HG03064 (cell line): ENCODE data around the gene DENND6B.

Source experiments
- ATAC-seq: cut with Tn5 transposase; IDR thresholded peaks from one replicate; pipeline ENCODE4 v1.9.1; 2021; ENCODE audit warnings: low read depth; ENCODE audit not compliant: unreplicated experiment

The DENND6B gene

DNA sequence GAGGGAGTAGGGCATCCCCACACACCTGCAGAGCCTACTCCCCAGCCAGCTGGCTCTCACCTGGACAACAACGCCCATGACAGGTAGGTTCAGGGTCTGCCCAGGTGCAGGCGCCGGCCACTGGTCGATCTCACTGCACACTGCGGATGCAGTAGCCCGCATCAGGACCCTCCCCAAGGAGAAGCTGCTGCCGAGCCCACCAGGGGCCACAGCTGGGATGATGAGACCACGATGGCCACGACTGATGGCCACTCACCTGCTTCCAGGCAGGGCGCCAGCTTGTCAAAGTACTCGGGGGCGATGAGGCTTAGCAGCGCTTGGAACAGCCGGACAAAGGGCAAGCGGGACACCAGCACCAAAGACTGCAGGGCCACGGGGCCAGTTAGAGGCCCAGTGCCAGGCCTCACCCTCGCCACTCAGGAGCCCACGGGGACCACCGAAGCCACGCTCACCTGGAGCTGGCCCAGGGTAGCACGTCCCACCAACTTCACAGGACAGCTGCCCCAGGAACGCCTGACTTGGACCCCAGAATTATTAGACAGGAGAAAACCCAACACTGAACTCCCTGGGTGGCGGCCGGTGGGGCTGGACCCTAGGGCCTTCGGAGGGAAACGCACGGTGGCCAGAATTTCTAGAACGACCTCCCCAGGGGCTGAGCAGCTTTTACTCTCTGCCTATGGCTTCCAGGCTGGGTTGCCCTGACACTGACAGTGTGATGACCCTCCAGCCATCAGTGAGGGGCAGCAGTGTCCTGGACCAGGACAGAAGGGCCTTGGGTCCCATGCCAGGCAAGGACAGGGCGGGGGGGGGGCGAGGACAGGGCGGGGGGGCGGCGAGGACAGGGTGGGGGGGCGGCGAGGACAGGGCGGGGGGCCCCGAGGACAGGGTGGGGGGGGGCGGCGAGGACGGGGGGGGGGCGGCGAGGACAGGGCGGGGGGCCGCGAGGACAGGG lies 10.4 kb downstream of the DENND6B start:
- ATAC-seq, result no peak

DNA sequence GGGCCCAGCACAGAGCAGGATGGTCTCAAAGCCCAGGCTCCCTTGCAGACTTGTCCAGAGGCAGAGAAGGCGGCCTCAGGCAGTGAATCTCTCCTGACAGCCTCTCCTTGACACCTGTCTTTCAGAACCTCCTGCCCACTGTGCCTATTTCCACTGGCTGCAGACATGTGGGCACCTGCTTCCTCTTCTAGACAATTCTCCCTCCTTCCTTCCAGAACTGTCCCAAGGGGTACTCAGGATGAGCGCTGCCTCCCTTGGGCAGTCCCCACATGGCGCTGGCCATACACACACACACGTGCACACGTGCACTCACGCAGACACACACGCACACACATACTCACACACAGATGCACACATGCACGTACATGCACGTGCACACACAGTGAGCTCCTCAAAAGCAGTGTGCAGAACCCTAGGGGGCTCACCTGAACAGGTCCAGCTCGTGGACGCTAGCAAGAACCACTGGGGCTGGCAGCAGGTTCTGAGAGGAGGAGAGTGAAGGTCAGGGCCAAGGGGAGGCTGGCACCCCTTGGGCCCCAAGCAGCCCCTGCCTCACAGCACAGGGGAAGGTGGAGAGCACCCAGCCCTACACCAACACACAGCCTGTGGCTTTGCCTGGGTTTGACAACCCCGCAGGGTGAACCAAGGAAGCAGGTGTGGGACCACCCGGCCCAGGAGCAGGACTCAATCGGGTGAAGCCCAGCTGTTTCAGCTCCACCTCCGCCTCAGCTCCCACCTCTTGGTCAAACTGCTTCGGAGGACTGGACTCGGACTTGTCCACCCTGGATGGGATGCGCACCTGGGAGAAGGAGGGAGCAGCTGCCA lies 11.3 kb downstream of the DENND6B start:
- no peak for ATAC-seq

DNA sequence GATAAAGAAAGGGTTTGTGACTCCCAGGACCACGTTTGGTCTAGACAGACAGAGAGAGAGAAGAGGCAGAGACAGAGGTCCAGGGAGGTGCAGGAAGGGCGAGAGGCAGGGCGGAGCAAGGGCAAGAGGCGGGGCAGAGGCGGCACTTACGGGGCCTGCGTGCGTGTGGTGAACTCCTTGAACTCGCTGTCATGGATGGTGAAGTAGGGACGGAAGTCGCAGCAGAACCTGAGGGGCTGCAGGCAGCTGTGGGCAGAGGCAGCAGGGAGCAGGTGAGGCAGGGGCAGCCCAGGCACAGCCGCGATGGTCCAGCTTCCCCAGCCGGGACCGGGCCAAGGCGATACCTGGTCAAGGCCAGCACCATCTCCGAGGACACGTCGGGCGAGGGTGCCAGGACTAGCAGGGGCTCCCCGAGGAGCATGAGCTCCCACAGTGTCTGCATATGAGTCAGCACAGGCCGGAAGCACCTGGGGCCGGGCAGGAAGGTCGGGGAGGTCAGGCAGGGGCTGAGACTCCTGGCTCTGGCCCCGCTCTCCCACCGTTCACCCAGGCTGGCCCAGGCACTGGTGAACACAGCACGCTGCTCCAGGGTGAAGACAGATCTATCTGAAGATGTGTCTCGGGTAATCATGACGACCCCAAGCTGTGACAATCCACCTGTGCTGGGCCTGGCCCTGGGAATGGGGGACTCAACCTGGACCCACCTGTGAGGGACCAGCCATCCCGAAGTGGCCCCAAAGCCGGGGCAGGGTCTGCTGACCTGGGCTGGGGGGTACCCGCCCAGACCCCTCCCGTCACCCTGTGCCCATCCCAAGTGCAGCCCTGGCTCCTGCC lies 12.1 kb downstream of the DENND6B start:
- peak; percentile 59 for ATAC-seq

DNA sequence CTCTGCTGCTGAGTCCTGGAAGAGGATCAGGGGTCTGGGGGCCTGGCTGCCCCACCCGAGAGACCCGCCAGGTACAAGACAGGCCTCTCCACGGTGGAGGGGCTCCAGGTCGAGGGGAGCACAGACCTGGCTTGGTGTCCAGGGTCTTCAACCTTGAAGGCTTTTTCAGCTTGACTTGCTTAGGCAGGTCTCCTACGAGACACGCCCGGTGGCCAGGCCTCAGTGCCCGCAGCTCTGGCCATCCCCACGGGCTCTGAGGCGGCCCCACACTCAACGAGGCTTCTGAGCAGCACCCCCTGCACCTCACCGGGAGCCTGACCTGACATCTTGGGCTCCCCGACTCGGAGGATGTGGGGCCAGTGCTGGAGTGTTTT lies 12.7 kb downstream of the DENND6B start:
- ATAC-seq, result peak; percentile 3

DNA sequence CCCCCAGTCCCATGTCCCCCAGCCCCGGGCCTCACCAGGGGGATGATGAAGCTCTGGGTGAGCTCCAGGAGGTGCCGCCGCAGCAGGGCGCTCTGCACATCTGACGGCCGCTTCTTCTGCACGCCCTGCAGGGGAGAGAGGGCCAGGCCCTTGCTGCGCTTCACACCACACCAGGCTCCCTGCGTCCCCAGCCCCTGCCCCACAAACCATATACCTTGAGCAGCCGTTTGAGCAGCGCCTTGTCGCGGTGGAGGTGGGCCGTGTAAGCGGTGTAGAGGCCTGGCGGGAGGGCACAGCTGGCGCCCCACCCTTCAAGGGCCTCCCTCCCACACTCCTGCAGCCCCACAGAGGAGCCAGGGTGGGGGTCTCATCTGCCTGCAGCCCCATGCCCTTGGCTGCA lies 13.2 kb downstream of the DENND6B start:
- ATAC-seq, result no peak

DNA sequence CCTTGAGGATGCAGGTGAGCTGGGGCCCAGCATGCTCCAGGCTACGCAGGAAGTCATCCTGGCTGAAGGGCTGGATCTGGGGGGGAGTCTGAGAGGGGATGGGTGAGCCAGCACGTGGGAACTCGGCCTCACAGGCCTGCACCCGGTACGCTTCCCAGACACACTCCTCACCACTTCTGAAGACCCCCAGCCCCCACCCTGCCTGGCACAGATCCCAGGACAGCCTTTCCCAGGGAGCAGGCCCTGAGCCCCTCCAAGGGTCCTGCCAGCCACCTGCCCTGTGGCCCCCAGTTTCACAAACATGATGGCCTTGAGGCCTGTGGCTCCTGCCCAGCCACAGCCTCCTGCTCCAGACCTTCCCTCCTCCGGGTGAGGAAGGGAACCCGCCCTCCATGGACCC lies 13.8 kb downstream of the DENND6B start:
- ATAC-seq, result no peak

DNA sequence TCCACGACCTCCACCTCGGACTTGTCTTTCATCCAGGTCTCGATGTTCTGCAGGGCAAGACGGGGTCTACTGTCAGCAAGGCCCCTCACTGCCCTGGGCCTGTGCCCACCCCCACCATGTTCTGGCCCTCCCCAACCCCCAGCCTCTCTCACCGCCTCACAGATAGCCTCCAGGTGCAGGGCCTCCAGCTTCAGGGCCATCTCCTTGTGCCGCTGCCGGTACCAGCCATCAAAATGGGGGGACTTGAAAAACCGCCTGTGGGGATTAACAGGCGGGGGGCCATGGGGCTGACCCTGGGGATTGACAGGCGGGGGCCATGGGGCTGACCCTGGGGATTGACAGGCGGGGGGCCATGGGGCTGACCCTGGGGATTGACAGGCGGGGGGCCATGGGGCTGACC lies 14.4 kb downstream of the DENND6B start:
- no peak for ATAC-seq

DNA sequence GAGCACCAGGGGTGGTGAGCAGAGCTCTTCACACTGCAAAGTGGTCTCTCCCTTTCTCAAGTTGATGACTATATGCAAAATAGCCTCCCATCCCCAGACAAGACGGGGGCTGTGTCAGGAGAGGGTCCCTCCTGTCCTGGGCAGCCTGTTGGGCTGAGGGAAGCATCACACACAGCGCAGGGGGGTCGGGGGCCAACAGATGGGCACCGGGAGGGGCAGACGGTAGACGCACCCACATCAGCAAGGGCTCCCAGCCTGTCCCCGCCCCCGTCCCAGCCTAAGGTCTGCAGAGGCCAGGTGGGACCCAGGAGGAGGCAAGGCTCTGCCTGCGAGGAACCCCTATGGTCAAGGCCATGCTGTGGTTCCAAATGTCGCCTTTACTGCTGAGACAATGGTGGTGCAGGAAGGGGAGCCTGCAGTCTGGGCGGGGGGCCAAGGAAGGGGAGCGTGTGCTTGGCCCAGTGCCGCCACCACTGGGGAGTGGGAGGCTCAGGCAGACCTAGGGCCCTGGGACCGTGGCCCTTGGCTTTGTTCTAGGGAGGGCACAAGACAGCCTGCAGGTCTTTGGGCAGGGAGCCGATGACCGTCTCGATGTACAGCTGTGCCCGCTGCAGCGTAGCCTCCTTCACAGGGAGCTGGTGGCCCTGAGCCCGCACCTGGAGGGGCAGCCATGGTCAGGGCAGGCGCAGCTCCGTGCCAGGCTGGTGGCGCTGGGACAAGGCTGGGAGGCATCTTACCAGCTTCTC lies 15.0 kb downstream of the DENND6B start:
- no peak for ATAC-seq

DNA sequence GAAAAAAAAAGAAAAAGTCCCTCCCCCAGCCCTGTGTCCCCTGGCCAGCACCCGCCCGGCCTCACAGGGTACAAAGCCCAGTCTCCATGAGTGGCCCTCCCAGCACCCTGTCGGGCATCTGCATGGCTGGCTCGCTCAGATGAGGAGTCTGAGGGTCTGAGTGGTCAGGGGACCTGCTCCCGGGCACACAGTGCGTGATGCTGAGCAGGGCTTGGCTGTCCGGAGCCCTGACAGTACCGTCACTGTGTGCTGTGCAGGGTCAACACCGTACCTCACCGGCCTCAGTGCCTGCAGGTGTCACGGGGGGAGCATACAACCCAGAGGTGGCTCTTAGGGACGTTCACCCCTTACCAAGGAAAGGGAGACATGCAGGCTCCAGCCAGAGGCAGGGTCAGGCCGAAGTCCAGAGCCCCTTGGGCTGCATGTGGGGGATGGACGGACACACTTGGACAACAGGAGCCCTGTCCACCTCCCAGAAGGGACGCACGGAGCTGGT lies 15.8 kb downstream of the DENND6B start:
- no peak for ATAC-seq

DNA sequence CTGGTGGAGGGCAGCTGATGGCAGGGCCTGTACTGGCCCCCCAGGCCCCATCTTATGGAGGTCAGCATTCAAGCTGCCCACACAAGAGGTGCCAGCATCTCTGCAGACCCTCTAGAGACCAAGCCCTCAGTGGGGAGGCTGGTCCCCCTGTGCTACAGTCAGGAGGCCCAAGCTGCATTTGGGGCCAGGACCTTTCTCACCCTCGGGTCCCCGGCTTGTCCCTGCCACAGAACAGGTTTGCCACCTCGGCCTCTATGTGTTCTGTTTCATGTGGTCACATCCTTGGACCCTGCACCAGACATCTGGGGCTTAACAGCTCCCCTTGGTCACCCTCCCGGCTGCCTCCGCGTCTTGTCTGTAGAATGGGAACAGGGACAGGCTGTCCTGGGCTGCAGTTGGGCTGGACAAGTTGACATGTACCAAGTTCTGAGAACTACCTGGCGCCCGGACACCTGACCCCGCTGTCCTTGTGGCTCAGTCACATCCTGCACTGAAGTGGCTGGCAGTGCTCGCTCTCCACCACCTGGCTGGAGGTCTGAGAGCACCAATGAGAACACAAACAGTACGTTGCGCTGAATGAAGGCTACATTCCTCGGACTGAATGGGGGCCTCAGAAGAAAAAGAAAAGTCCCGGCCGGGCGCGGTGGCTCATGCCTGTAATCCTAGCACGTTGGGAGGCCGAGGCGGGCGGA lies 16.6 kb downstream of the DENND6B start:
- ATAC-seq, result no peak

DNA sequence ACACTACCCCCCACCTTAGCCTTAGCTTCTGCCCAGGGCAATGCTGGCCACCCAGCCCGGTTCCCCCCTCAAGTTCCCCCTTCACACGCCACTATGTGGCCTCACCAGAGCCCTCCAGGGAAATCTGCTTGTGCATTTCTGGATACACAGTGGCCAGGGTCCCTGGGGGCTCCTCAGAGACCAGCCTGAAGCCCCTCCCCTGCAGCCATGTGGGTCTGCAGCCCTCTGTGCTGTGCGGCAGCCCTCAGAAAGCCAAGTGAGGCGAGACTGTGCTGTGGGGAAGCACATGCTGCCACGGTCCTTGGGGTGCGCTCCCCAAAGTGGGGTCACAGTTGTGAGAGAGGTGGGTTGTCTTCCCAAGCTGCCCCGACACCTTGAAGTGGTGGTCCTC lies 17.2 kb downstream of the DENND6B start:
- no peak for ATAC-seq

DNA sequence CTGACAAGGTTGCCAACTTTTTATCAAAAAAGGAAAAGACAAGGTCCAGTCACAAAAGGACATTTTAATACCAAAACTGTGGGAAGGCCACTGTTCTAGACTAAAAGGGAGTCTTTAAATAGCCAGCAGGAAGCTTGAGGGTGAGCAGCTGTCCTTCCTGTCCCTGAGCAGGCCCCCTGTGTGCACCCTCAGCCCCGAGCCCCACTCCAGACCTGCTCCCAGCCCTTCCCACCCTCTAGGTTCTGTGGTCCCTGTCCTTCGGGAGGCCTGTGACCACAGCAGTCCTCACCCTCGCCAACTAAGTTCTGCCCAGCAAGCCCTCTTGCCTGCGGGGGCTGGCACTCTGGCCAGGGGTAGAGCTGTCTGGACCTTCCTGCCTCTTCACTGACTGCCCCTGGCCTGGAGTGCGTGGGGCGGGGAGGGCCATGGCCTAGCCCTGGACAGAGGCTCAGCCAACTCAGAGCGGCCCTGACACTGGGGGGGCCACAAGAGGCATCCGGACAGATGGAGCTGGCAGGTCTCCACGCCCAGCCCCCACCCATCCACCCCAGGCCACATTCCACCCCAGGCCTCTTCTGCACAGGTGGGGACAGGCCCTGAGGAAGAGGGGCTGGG lies 17.7 kb downstream of the DENND6B start:
- ATAC-seq, result no peak

DNA sequence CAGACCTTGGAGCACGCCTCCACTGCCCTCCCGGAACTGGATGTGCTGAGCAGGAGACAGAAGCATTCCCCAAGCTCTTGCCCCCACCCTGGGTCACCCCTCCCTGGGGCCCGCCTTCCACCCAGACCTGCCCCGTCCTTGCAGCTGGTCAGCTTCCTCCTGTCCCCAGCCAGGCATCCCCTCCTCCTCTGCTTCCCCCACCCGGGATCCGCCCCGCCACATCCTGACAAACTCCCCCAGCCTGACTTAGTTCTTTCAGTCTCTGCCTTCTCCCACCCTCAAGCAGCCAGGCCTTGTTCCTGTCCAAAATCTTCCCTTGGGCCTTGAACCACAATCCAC lies 18.2 kb downstream of the DENND6B start:
- no peak for ATAC-seq

DNA sequence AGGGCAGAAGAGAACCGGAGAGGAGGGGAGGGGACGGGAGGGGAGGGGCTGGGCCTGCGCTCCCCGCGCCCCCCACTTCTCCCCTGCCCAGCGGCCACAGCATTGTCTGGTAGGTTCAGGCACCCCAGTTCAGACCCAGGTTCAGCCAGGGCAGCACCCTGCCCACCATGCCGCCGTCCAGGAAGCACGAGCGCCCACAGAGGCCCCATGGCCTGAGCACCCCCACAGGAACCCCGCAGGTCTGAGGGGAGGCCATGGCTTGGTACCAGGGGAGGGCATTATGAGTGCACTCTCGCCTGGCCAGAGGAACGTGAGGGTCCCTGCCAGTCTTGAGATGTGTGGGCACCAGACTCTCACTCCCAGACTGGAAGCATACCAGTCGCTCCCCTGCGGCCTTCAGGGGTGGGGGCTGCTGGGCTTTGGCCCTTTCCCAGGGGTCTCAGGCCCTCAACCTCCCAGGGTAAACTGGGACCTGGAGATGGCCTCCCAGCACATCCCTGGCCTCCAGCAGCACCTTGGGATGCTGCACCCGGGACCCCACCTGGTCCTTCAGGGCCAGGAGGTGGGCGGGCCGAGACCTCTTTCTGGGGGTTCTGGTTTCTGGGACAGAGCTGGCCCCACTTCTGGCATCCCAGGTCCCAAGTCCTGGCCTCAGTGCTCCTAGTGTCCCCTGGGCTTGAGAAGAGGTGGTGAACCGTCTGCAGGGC lies 18.8 kb downstream of the DENND6B start:
- ATAC-seq, result no peak

DNA sequence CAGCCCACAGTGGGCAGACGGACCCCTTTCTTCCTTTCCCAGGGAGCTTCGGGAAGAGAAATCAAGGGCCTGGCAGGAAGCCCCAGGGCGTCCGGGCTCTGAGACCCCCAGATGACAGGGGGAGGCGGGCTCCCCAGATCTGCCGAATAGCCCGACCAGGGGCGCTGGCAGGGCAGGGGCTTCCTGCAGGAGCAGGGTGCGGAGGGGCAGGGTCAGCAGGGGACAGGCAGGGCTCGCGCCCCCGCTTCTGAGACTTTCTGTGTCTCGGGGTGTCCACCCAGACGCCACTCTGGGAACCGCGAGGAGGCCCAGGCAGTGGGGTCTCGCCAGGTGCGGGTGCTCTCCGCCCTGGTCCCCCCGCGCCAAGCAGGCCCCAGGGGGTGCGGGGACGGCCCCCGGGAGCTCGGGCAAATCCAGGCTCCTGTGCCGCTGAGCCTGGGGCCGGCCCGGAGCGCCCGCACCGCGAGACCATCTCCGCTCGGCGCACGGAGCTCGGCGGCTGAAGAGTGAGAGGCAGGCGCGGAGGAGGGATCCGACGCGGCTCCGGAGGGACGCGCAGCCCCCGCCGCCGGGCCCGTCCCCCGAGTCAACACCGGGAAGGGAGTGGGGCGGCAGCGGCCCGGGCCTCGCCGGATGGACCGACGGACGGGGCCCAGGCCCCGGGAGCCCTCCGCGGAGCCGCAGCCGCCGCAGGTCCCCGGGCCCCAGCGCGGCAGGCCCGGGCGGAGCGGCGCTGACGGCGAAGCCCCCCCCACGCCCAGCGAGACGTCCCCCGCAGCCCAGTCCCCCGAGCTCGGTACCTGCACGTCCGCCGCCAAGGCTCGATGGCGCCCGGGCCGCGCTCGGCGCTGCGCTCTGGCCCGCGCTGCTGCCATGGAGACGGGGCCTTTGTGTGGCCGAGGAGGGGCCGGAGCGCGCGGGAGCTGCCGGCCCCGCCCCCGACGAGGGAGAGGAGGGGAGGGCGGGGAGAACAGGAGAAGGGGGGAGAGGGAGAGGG lies 19.8 kb downstream of the DENND6B start, which contains the start of gene PLXNB2:
TSS of gene PLXNB2 (minus strand) at position 894 of the 997 bp plus-strand sequence. CDS start 17,062 bp downstream, outside the sequence.
- no peak for ATAC-seq

DNA sequence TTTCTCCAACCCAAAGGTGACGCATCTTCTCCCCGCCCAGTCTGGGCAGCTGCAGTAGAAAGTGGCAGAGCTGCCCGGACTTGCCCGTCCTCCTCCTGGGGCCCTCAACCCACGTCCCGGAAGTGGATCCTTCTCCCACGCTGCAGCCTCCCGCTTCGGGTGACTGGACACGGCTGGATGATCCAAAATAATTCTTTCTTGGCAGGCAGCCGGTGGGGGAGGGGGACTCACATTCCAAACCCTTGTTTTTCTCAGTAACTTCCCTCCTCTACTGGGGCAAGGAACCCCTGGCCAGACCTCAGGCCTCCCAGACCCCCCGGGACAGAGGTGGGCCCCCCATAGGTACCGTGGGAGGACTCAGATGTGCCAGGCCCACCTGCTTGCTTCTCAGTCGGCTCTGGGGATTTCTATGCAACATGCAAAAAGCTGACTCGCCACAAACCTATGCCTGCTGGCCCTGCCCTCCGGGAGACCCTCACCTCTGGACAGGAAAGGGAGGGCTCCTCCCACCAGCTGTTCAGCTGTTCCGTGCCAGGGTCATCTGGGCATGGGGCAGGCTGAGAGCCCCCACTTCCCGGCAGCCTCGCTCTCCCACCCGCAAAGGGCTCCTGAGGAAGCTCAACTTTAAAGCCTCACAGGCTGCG lies 20.8 kb downstream of the DENND6B start:
- ATAC-seq, result no peak
